OCI-LY1 (cell line): ENCODE results near the gene LDLR.

Experiments used
- H2AFZ ChIP-seq: fragments of 200-600 bp; sonication (generic), shearing (Covaris generic); 2 replicates; pipeline ENCODE4 v1.6.0; 2014; ENCODE audit warnings: antibody characterized with exemption, mild to moderate bottlenecking, low read length
- H3F3A ChIP-seq: fragments of 200-600 bp; sonication (generic), shearing (Covaris generic); 2 replicates; pipeline ENCODE4 v1.6.0; 2014; ENCODE audit warnings: mild to moderate bottlenecking, antibody characterized with exemption, low read length, moderate library complexity; ENCODE audit not compliant: insufficient read depth
- H3K27ac ChIP-seq: fragments of 200-600 bp; sonication (generic); 2 replicates; pipeline ENCODE4 v1.5.1; 2014; ENCODE audit warnings: low read length, mixed run types, mild to moderate bottlenecking, low read depth; ENCODE audit not compliant: poor library complexity, severe bottlenecking
- H3K27me3 ChIP-seq: fragments of 200-600 bp; sonication (generic); 2 replicates; pipeline ENCODE4 v1.6.0; 2014; ENCODE audit warnings: antibody characterized with exemption, mild to moderate bottlenecking, low read length, moderate library complexity; ENCODE audit not compliant: insufficient read depth
- H3K36me3 ChIP-seq: fragments of 200-600 bp; sonication (generic); 2 replicates; pipeline ENCODE4 v1.6.1; 2014; ENCODE audit warnings: mild to moderate bottlenecking, antibody characterized with exemption, low read length, moderate library complexity, mixed read lengths; ENCODE audit not compliant: insufficient read depth
- H3K4me1 ChIP-seq: fragments of 200-600 bp; sonication (generic); 2 replicates; pipeline ENCODE4 v1.5.1; 2014; ENCODE audit warnings: mild to moderate bottlenecking, low read length, moderate library complexity; ENCODE audit not compliant: insufficient read depth, severe bottlenecking
- H3K4me2 ChIP-seq: fragments of 200-600 bp; sonication (generic), shearing (Covaris generic); 2 replicates; pipeline ENCODE4 v1.6.1; 2014; ENCODE audit warnings: low read length
- H3K4me3 ChIP-seq: fragments of 200-600 bp; sonication (generic); 2 replicates; pipeline ENCODE4 v1.5.1; 2014; ENCODE audit warnings: low read length, low read depth, mild to moderate bottlenecking, mixed read lengths; ENCODE audit not compliant: poor library complexity, severe bottlenecking
- H3K79me2 ChIP-seq: fragments of 200-600 bp; shearing (Covaris generic); 2 replicates; pipeline ENCODE4 v1.6.1; 2016; ENCODE audit warnings: mixed run types, low read length, mixed read lengths; ENCODE audit not compliant: insufficient read depth
- H3K9ac ChIP-seq: fragments of 200-600 bp; sonication (generic), shearing (Covaris generic); 2 replicates; pipeline ENCODE4 v1.6.1; 2014; ENCODE audit warnings: mild to moderate bottlenecking, low read length, mixed read lengths
- H3K9me2 ChIP-seq: fragments of 200-600 bp; sonication (generic), shearing (Covaris generic); 2 replicates; pipeline ENCODE4 v1.6.1; 2014; ENCODE audit warnings: low read depth, mild to moderate bottlenecking, low read length, mixed read lengths
- H3K9me3 ChIP-seq: fragments of 200-600 bp; shearing (Covaris generic); 2 replicates; pipeline ENCODE4 v1.6.1; 2014; ENCODE audit warnings: low read length, mixed read lengths
- H4K20me1 ChIP-seq: fragments of 200-600 bp; sonication (generic), shearing (Covaris generic); 2 replicates; pipeline ENCODE4 v1.6.0; 2016; ENCODE audit warnings: mild to moderate bottlenecking, low read length; ENCODE audit not compliant: insufficient read depth
- CTCF ChIP-seq: fragments of 200-600 bp; sonication (generic), shearing (Covaris generic); IDR thresholded peaks from 2 replicates; pipeline ENCODE4 v1.5.1; 2017; ENCODE audit warnings: mild to moderate bottlenecking, antibody characterized with exemption, low read length, moderate library complexity, mixed read lengths
- EZH2 ChIP-seq: fragments of 200-600 bp; sonication (generic), shearing (Covaris generic); IDR thresholded peaks from 2 replicates; pipeline ENCODE4 v1.8.0; 2017; ENCODE audit warnings: borderline replicate concordance, mixed run types, mild to moderate bottlenecking, antibody characterized with exemption, low read length, moderate library complexity, mixed read lengths

Gene LDLR

GRCh38 chr19:11054200-11054599, 35.1 kb upstream of the LDLR start:
- peaks cover 35% of the 10 kb centered on the region for H3K4me1 ChIP-seq
- no peaks in the 10 kb centered on the region for H3F3A ChIP-seq
- no peaks in the 10 kb centered on the region for H3K27me3 ChIP-seq
- TF ChIP-seq CTCF = no peak
- TF ChIP-seq EZH2 = no peak
- H4K20me1 ChIP-seq = no peaks in the 10 kb centered on the region
- no peak overlapping the region for H3K4me2 ChIP-seq
- H3K36me3 ChIP-seq = peaks cover 74% of the 10 kb centered on the region
- no peak overlapping the region for H2AFZ ChIP-seq
- no peak overlapping the region for H3K9ac ChIP-seq
- no peak overlapping the region for H3K27ac ChIP-seq
- H3K4me3 ChIP-seq = no peak overlapping the region
- H3K9me3 ChIP-seq = no peaks in the 10 kb centered on the region
- no peaks in the 10 kb centered on the region for H3K9me2 ChIP-seq
- H3K79me2 ChIP-seq = no peaks in the 10 kb centered on the region

GRCh38 chr19:11054628-11055027, 34.6 kb upstream of the LDLR start:
- H2AFZ ChIP-seq = no peak overlapping the region
- H3K79me2 ChIP-seq = no peaks in the 10 kb centered on the region
- H3K9ac ChIP-seq = no peak overlapping the region
- H3F3A ChIP-seq = no peaks in the 10 kb centered on the region
- no peaks in the 10 kb centered on the region for H3K27me3 ChIP-seq
- no peak overlapping the region for H3K4me2 ChIP-seq
- no peak overlapping the region for H3K4me3 ChIP-seq
- peaks cover 31% of the 10 kb centered on the region for H3K4me1 ChIP-seq
- TF ChIP-seq CTCF = no peak
- TF ChIP-seq EZH2 = no peak
- no peaks in the 10 kb centered on the region for H4K20me1 ChIP-seq
- no peaks in the 10 kb centered on the region for H3K9me2 ChIP-seq
- peaks cover 78% of the 10 kb centered on the region for H3K36me3 ChIP-seq
- no peaks in the 10 kb centered on the region for H3K9me3 ChIP-seq
- no peak overlapping the region for H3K27ac ChIP-seq

- TF ChIP-seq CTCF = no peak
- no peak for TF ChIP-seq EZH2
- Histone ChIP-seq H3K9ac (no peak overlapping the region), H3K36me3 (peaks cover 83% of the 10 kb centered on the region), H3K79me2 (no peaks in the 10 kb centered on the region), H3K4me2 (no peak overlapping the region), H3K9me3 (no peaks in the 10 kb centered on the region), H3K27ac (no peak overlapping the region), H2AFZ (no peak overlapping the region), H3K4me1 (no peaks in the 10 kb centered on the region), H3K9me2 (no peaks in the 10 kb centered on the region), H3K27me3 (no peaks in the 10 kb centered on the region), H3K4me3 (no peak overlapping the region), H3F3A (no peaks in the 10 kb centered on the region), H4K20me1 (no peaks in the 10 kb centered on the region)
Measured at GRCh38 chr19:11058246-11059030, 30.8 kb upstream of the LDLR start.
